SJCRH30 (cell line): ENCODE data around the gene C8G. TPM values are rescaled to one million over a fixed set of nuclear protein-coding genes. Genes with fewer than 3 reads are reported as not detected.

ENCODE experiments used
- DNase-seq, 2 experiments: peaks; one replicate each; pipeline ENCODE4 v3.0.0-alpha.2; 2015 to 2020
- H3K27ac ChIP-seq: fragments of 250-450 bp; sonication (Bioruptor Pico); 2 replicates; pipeline ENCODE4 v1.5.1; 2020; ENCODE audit warnings: mild to moderate bottlenecking, moderate library complexity
- H3K27me3 ChIP-seq: fragments of 250-450 bp; sonication (Bioruptor Pico); 2 replicates; pipeline ENCODE4 v1.5.1; 2020; ENCODE audit warnings: mild to moderate bottlenecking, moderate library complexity
- H3K36me3 ChIP-seq: fragments of 250-450 bp; sonication (Bioruptor Pico); 2 replicates; pipeline ENCODE4 v1.5.1; 2020; ENCODE audit warnings: mild to moderate bottlenecking, moderate library complexity
- H3K4me1 ChIP-seq: fragments of 250-450 bp; sonication (Bioruptor Pico); 2 replicates; pipeline ENCODE4 v1.5.1; 2020; ENCODE audit warnings: mild to moderate bottlenecking, moderate library complexity
- H3K4me3 ChIP-seq: fragments of 250-450 bp; sonication (Bioruptor Pico); 2 replicates; pipeline ENCODE4 v1.5.1; 2020; ENCODE audit warnings: mild to moderate bottlenecking, moderate library complexity
- H3K9me3 ChIP-seq: fragments of 250-450 bp; sonication (Bioruptor Pico); replicated peaks from 2 replicates; pipeline ENCODE4 v1.5.1; 2020; ENCODE audit warnings: mild to moderate bottlenecking, moderate library complexity
- total RNA-seq: library from RNA; depleted of rRNA; stranded (reverse); fragments of >200 nt; shearing (Covaris generic); gene quantifications from 2 replicates; pipeline ENCODE4 v1.2.3, GENCODE V29; 2014

C8G gene
- total RNA-seq, 1 experiment from 2014 or later = not detected

DNA sequence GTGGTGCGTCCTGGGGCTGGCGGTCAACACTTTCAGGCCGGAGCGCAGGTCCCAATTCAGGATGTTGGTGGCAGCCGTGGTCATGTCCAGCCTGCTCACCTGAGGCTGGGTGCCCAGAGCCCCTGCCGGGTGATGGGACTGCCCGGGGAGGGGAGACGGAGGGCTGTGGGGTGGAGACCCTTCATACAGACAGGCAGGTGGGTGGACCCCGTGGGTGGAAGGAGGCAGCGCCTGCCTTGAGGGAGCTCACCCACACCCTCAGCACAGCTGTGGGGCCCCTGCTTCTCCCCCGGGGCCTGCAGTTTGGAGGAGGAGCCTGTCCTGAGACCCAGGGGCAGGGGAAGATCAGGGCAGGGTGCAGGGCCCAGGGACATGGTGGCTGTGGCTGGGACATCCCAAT is 25.3 kb downstream of the C8G start:
- H3K4me1 ChIP-seq = no peaks in the 10 kb centered on the region
- no peaks in the 10 kb centered on the region for H3K36me3 ChIP-seq
- no peak overlapping the region for H3K4me3 ChIP-seq
- no peaks in the 10 kb centered on the region for H3K9me3 ChIP-seq
- no peak overlapping the region for H3K27ac ChIP-seq
- no peak for DNase-seq
- peaks cover 60% of the 10 kb centered on the region for H3K27me3 ChIP-seq

DNA sequence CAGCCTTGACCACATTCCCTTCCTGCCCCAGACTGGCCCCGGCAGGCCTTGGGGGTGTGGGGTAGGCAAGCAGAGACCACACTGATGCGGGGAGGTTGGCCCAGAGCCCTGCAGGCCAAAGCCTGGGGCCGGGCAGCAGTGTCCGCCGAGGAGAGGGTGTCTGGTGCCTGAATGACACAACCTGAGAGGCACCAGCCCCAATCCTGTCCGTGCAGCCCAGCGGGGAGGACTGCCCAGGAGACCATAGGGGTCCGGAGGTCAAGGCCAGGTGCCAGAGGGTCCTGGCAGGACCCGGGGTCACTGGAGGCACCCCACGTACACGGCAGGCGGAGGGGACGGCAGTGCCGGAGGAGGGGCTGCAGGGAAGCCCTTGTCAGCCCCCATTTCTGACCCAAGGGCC is 26.7 kb downstream of the C8G start:
- Histone ChIP-seq H3K36me3 (no peaks in the 10 kb centered on the region), H3K4me1 (peaks cover 7% of the 10 kb centered on the region), H3K27me3 (peaks cover 58% of the 10 kb centered on the region), H3K4me3 (no peak overlapping the region), H3K9me3 (no peaks in the 10 kb centered on the region), H3K27ac (no peak overlapping the region)
- no peak for DNase-seq

DNA sequence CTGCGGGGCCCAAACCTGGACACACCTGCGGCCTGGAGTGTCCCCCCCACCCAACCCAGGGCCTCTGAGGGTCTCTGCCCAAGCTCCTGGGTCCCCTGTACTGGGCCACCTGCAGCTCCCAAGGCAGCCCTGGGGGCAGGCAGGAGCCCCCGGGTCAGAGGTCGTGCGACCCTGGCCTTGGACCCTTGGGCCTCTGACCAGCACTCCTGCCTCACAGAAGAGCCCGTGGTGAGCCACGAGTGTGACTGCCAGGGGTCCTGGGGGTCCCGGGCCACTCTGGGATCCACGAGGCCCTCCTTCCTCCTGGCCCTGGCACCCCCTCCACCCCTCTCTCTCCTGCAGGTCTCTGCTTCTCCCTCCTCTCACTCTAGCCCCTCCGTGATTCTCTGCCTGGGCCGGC is 27.3 kb downstream of the C8G start:
- Histone ChIP-seq H3K27ac (no peak overlapping the region), H3K36me3 (no peaks in the 10 kb centered on the region), H3K4me1 (peaks cover 7% of the 10 kb centered on the region), H3K4me3 (no peak overlapping the region), H3K27me3 (peaks cover 53% of the 10 kb centered on the region), H3K9me3 (no peaks in the 10 kb centered on the region)
- DNase-seq = no peak

DNA sequence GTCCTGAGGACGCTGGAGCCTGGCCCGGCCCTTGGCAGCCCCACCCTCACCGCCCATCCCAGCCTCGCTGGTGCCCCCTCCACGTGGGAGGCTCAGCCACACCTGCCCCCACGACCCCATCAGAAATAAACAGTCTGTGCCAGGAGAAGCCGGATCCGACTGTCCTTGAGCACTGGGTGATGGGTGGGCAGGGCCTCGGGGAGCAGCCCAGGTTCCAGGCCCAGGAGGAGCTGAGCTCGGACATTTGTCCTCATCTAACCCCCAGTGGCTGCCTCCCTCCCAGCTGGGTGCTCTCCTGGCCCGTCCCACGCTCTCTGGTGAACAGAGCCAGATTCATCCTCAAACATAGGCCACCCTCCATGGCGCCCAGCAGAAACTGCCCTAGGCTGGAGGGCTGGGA is 27.7 kb downstream of the C8G start:
- Histone ChIP-seq H3K36me3 (no peaks in the 10 kb centered on the region), H3K27me3 (peaks cover 52% of the 10 kb centered on the region), H3K27ac (no peak overlapping the region), H3K9me3 (no peaks in the 10 kb centered on the region), H3K4me3 (no peak overlapping the region), H3K4me1 (peaks cover 7% of the 10 kb centered on the region)
- no peak for DNase-seq

DNA sequence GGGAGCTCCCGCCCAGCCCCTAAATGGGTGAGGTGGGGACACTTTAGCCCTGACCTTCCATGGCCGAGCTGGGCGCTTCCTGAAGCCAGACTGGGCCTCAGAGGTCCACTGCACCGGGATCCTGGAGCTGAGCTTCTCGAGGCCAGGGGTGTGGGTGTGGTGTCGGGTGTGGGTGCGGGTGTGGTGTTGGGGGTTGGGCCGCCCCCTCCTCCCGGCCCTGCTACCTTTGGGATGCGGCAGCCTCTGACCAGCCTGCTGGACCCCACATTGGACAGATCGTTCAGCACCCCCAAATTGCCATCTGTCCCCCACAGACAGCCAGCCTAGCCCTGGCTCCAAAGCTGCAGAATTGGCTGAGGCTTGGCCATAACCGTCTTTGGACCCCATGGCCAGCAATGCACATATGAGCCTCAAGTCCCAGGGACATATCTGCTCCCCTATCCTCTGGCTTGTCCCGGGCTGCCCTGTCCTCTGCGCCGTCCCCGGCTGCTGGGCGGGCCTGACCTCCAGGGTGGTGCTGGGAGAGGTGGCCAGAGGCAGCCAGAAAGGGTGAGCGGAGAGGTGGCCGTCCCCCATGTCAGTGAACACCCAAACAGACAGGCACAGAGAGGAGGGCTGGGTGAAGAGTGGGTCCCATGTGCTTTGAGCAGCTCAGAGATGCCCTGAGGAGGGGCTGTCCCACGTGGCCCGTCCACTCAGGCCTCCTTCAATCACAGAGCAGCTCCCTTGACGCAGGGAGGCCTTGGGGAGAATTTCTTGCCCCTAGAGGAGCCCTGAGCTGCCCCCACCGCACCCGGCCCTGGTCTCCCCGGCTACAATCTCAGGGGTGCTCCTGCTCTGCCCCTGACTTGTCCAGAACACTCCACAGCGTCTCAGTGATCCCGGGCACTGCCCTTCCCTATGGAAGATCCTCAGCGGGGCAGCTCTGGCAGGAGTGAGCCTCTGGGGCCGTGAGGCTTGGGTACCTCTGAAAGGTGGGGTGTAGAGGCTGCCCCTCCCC is 28.9 kb downstream of the C8G start:
- H3K27me3 ChIP-seq = peaks cover 42% of the 10 kb centered on the region
- no peak overlapping the region for H3K4me3 ChIP-seq
- no peaks in the 10 kb centered on the region for H3K9me3 ChIP-seq
- H3K27ac ChIP-seq = no peak overlapping the region
- no peak for DNase-seq
- H3K4me1 ChIP-seq = peaks cover 7% of the 10 kb centered on the region
- no peaks in the 10 kb centered on the region for H3K36me3 ChIP-seq

DNA sequence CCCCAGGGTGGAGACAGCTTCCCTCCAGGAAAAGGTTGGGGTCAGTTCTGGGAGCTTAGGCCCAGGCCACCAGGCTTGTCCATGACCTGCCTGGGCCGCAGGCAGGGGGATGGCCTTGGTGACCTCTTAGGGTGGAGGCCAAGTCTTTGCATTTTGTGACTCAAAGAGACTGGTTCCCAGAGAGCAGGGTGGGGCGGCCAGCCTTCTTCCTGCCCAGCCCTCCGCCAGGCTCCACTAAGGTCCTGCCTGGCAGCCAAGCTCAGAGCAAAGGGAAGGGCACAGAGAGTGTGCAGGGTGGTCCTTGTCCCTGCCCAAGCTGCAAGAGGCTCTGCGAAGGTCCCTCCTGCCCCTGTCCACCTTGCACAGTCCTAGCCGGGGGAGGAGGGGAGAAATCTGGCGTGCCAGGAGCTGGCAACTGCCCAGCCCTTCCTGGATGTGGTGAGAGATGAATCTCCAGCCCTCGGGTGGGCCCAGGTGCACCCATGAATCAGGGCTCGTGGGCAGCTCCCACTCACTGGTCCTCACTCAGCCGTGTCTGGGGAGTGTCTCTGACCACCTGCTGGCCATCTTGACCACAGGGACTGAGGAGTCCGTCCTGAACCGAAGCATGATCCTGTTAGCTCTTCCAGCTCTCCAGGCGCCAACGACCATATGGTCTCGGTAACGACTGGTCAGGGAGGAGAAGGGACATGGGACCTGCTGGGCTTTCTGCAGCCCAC is 29.9 kb downstream of the C8G start:
- no peak for DNase-seq
- no peak overlapping the region for H3K4me3 ChIP-seq
- peaks cover 35% of the 10 kb centered on the region for H3K27me3 ChIP-seq
- H3K4me1 ChIP-seq = peaks cover 7% of the 10 kb centered on the region
- no peaks in the 10 kb centered on the region for H3K9me3 ChIP-seq
- no peak overlapping the region for H3K27ac ChIP-seq
- H3K36me3 ChIP-seq = no peaks in the 10 kb centered on the region

DNA sequence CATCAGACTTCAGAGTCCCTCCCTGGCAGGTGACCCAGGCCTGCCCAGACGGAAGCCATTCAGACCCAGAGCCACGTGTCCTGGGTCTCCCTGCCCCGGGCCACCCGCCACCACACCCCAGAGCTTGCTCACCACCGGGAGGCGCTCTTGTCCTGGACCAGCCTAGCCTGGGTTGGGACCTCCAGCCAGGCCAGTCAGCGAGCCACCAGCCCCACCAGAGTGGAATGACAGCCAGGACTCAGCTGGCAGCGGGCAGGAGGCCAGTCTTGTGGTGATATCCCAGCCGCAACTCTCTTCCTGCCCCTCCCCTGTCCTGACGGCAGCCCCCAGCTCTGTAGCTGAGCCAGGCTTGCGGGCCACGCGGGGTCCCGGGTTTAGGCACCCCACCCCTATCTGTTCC is 30.6 kb downstream of the C8G start:
- H3K9me3 ChIP-seq = no peaks in the 10 kb centered on the region
- H3K27me3 ChIP-seq = peaks cover 30% of the 10 kb centered on the region
- peak; percentile 63 to 68 for DNase-seq
- H3K4me1 ChIP-seq = peaks cover 7% of the 10 kb centered on the region
- H3K27ac ChIP-seq = no peak overlapping the region
- H3K4me3 ChIP-seq = no peak overlapping the region
- no peaks in the 10 kb centered on the region for H3K36me3 ChIP-seq

DNA sequence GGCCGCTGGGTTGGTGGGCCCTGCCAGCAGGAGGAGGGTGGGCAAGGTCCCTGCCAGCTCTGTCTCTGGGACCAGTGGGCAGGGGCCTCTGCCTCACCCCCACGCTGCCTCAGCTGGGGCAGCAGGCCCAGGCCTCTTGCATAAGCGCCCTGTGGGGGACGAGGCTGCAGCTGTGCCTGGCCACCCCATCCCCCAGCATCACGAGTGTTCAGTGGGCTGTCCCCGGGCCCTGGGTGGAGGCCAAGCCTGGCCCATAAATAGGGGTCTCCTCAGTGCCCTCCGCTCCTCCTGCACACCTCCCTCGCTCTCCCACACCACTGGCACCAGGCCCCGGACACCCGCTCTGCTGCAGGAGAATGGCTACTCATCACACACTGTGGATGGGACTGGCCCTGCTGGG is 32.2 kb downstream of the C8G start, which contains the start of gene PTGDS:
PTGDS (plus strand) TSS at position 282 of the 400 bp plus-strand sequence; CDS start at position 357, 75 bp downstream.
- DNase-seq = no peak
- Histone ChIP-seq H3K27ac (no peak within 1 kb of the TSS), H3K36me3 (no peaks in the 10 kb centered on the region), H3K27me3 (peaks cover 16% of the 10 kb centered on the region), H3K9me3 (no peaks in the 10 kb centered on the region), H3K4me1 (peaks cover 19% of the 10 kb centered on the region), H3K4me3 (no peak within 1 kb of the TSS)

DNA sequence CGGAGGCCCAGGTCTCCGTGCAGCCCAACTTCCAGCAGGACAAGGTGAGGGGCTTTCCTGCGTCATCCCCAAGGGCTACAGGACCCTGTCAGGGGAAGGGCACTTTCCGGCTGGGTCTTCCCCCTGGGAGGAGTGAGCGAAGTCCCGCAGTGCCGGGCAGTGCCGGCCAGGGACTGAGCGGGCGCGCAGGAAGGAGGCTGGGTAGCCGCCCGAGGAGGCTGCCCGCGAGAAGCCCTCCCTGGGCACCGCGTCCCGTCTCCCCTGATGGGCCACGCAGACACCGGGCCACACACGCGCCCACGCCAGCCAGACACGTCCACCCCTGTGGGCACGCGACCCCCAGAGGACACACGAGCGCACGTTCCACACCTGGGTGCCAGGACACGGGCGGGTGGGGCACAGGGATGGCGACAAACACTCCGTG is 32.6 kb downstream of the C8G start:
- no peak overlapping the region for H3K4me3 ChIP-seq
- no peaks in the 10 kb centered on the region for H3K36me3 ChIP-seq
- no peak for DNase-seq
- H3K27ac ChIP-seq = no peak overlapping the region
- H3K9me3 ChIP-seq = no peaks in the 10 kb centered on the region
- H3K27me3 ChIP-seq = peaks cover 12% of the 10 kb centered on the region
- H3K4me1 ChIP-seq = peaks cover 23% of the 10 kb centered on the region

DNA sequence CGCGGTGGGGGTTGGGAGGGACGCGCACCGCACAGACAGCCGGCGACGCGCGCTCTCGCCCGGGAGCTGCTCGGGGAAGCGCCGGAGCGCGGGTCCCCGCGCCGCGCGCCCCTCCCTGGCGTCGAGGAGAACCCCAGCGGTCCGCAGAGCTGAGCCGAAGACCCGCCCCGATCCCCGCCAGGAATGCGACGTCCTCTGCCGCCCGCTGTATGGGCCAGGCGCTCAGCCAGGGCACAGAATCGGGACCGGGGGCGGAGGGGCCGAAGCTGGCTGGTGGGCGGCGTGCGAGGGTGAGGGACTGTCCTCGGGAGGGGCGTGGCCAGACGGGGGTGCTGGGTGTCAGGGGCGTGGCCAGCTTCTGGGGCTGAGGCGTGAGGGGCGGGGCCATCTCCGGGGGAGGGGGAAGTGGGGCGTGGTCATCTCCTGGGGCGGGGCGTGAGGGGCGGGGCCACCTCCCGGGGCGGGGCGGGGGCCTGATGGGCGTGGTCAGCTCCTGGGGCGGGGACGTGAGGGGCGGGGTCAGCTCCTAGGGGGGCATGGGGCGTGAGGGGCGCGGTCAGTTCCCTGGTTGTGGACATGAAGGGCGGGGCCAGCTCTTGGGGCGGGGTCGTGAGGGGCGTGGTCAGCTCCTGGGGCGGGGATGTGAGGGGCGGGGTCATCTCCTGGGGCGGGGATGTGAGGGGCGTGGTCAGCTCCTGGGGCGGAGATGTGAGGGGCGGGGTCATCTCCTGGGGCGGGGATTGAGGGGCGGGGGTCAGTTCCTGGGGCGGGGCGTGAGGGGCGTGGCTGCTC is 33.2 kb downstream of the C8G start:
- no peaks in the 10 kb centered on the region for H3K9me3 ChIP-seq
- no peaks in the 10 kb centered on the region for H3K36me3 ChIP-seq
- no peak overlapping the region for H3K27ac ChIP-seq
- peaks cover 6% of the 10 kb centered on the region for H3K27me3 ChIP-seq
- no peak overlapping the region for H3K4me3 ChIP-seq
- DNase-seq = no peak
- H3K4me1 ChIP-seq = peaks cover 24% of the 10 kb centered on the region

DNA sequence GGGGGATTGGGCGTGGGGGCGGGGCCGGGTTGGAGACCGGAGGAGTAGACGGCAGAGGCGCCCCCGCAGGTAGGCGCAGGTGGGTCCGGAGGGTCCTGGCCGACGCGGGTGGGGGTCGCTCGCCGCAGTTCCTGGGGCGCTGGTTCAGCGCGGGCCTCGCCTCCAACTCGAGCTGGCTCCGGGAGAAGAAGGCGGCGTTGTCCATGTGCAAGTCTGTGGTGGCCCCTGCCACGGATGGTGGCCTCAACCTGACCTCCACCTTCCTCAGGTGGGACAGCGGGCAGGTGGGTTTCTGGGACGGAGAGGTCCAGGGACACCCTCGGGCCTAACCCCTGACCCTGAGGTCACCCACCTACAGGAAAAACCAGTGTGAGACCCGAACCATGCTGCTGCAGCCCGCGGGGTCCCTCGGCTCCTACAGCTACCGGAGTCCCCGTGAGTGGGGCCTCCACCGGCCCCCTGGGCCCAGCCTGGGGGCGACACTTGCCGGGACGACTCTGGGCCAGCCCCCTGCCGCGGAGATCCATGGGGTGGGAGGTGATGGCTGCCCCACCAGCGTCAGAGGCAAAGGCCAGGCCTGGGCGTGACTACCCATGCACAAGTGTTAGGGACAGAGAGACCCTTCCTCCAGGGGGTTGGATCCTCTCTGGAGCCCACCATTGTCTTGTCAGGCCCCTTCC is 34.0 kb downstream of the C8G start:
- Histone ChIP-seq H3K9me3 (no peaks in the 10 kb centered on the region), H3K36me3 (no peaks in the 10 kb centered on the region), H3K4me1 (peaks cover 24% of the 10 kb centered on the region), H3K27me3 (peaks cover 4% of the 10 kb centered on the region; the same call in 1 of the 2 replicates), H3K27ac (no peak overlapping the region), H3K4me3 (no peak overlapping the region)
- no peak for DNase-seq

DNA sequence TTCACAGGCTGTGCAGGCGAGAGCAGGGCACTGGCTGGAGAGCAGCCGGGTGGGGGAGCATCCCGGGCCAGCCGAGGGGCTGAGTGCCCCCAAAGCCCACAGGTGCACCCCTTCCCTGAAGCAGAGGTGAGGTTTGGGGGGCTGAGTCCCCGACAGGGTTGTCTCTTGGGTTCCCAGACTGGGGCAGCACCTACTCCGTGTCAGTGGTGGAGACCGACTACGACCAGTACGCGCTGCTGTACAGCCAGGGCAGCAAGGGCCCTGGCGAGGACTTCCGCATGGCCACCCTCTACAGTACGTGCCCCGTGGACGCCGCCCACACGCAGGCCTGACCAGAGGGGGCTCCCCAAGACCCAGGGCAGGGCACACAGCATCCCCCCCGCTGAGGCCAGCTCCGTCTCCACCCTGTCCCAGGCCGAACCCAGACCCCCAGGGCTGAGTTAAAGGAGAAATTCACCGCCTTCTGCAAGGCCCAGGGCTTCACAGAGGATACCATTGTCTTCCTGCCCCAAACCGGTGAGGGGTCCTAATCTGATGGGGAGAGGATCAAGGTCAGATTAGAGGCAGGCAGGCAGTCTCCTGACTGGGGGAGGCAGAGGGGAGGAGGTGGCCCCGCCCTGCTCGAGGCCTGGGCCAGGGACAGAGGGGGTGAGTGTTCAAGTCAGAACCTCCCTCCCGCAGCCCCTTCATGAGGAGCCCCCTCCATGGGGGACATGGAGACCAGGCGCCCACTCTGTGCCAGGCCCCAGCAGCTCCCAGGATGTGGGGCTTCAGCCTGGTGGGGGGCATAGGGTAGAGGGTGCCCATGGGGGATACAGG is 34.9 kb downstream of the C8G start:
- no peak for DNase-seq

DNA sequence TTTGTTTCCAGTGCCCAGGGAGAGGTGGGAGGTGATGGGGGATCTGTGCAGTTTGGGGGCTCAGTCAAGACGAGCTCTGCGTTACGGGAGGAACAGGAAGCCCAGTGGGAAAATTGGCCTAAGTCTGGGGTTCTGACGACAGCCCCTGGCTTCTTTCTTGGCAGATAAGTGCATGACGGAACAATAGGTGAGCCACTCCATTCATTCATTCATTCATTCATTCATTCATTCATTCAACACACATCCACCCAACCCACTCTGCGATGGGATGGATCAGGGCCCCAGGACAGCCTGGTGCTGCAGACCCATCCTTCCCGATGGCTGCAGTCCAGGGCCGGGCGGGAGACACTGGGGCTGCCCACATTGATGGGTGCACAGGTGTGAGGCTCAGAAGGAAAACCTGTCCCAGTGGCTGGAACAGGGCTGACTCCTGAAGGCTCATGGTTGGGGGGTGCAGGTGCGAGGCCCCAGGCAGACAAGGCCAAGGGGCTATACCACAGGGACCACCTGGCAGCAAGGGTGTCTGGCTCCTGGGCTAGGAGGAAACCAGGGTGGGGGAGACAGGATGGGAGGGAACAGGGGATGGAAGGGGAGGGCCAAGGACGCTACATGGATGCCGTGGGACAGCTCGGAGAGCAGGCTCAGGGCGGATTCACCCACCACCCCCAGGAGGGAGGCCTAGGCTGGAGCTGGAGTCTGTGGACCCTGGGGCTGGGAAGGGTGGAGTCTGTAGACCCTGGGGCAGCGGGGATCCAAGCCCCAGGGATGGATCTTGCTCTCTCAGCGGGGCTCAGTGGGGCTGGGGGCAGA is 35.8 kb downstream of the C8G start:
- Histone ChIP-seq H3K9me3 (no peaks in the 10 kb centered on the region), H3K4me3 (no peak overlapping the region), H3K4me1 (peaks cover 22% of the 10 kb centered on the region), H3K36me3 (no peaks in the 10 kb centered on the region), H3K27me3 (peaks cover 2% of the 10 kb centered on the region; the same call in 1 of the 2 replicates), H3K27ac (no peak overlapping the region)
- no peak for DNase-seq

More for the DNA sequence above, 34.9 kb downstream of the C8G start:
- Histone ChIP-seq H3K27ac (no peak overlapping the region), H3K9me3 (no peaks in the 10 kb centered on the region), H3K4me1 (peaks cover 24% of the 10 kb centered on the region), H3K4me3 (no peak overlapping the region), H3K36me3 (no peaks in the 10 kb centered on the region), H3K27me3 (peaks cover 4% of the 10 kb centered on the region; the same call in 1 of the 2 replicates)
